ENCODE results near the gene VPS33B.
"Not testable (repeated sequence)": the region's sequence is repeated elsewhere in the genome, so short reads cannot be mapped to it uniquely, and the experiment has no call there.

The VPS33B gene

DNA sequence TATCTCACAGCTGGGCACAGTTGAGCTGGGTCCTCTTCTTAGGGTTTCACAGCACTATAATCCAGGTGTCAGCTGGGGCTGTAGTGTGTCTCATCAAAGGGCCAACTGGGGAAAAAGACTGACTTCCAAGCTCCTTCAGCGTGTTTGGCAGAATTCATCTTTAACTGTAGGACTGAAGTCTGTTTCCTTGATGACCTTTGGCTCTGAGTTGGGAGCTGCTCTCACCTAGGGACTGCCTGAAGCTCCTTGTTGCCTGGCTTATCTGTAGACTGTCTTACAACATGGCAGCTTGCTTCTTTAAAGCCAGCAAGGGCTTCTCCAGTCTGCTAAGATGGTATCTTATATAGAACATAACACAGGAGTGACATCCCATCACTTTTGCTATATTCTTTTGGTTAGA is 5.3 kb upstream of the VPS33B start:
- DNase-seq: no peak

GRCh38 chr15:91023720-91024119 is 1.3 kb upstream of the VPS33B start:
- DNase-seq: no peak

GRCh38 chr15:91022832-91023129 is 387 bp upstream of the VPS33B start:
- no peak for DNase-seq

- DNase-seq: no peak
These were observed 799 bp downstream of the VPS33B start for GRCh38 chr15:91021516-91022074.

DNA sequence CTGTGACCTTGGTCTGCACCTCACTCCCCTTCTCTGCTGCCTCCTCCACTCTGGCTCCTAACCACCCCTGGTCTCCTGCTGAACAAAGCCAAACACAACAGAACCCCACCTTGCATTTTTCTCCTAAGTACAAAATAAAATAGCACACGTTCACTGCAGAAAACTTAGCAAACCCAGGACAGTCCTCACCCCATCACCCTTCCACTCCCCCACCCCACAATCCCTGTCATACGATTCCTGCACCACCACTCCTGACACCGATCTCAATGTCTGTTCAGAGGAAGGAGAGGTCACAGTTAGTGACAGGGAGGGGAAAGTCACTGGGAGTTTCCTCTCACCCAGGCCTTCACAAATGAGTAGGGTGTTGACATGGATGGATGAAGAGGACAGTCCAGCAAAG is 4.2 kb downstream of the VPS33B start:
- no peak for DNase-seq

- no peak for DNase-seq
These were observed 4.7 kb downstream of the VPS33B start for GRCh38 chr15:91017716-91018115.

DNA sequence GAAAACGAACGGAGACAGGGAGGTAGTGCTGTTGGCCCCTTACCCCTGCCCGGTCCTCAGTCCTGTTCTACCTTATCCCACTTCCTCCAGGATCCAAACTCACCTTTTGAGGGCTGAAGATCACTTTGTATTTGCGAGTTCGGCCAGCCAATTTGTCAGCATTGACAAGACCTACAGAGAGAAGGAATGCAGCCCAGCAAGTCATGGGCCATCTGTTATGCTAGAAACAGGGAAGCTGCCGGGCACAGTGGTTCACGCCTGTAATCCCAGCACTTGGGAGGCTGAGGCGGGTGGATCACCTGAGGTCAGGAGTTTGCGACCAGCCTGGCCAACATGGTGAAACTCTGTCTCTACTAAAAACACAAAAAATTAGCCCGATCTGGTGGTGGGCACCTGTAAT is 8.7 kb downstream of the VPS33B start:
- not testable (repeated sequence) for DNase-seq

DNA sequence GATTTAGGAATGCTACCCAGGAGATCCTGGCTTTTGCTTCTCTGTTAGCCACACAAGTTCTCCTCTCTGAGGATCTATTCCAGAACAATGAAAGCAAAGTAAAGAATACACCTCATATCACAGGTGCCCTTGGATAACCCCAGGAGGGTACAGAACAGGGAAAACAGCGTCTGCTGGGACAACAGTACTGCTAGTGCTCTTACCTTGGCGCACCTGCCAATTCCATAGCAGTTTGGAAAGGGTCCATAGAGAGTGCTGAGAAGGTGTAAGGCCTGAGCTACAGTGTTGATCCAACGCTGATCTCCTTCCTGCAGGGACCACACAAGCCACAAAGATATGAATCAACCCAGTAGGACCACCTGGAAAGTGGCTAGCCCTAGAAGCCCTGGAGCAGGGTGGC is 15.1 kb downstream of the VPS33B start:
- DNase-seq: no peak

DNA sequence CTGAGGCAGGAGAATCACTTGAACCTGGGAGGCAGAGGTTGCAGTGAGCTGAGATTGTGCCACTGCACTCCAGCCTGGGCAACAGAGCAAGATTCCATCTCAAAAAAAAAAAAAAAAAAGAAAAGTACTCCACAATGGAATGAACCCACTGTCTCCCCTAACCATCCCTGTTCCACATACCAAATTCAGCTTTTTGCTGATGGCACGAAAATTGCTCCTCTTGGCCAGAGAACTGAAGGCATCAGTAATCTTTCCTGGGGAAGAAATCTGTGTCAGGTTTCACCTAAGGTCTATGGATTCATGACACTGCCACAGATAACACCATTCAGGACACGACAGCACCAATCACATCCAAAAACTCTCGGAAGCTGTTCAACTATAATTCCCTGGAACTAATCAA is 21.2 kb downstream of the VPS33B start:
- DNase-seq: no peak

- DNase-seq: no peak
These were observed 23.7 kb downstream of the VPS33B start for GRCh38 chr15:90998737-90999136.

DNA sequence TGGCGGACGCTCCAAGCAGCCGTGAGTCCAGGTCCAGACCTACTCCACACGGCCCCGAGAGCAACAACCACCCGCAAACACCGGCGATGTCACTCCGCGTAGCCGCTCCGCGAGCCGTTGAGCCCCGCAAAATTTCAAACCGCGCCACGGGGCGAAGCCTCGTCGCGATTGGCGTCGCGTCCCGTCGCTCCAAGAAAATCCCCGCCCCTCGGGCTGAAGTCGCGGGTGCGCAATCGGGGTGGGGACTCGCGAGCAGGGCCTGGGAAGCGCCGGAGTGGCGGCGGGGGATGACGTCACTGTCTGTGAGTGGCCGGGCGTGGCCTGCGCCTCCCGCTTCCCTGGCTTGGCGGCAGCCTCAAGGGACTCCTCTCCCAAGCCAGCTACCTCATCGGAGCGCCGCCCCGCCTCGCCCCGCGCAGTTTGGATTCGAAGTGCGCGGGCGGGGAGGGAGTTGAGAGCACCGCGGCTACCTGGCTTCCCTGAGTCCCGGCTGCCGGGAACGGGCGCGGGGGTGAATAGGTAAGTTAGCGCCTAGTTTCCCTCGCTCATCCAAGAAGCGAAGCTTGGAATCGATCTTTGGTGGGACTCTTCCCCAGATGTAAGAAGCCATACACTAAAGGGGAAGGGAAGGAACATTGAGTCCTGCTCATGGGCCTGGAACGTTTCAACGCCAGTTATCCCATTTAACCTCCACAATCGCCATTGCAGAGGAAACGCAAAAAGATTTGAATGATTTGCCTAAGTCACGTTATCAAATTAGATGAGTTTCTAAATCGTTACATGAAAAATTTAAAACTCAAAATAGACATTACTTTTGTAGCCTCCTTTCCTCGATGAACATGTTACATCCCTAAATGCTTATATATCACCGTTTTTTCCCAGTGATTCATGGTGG is 27.7 kb downstream of the VPS33B start, which contains the start of gene PRC1:
PRC1 (minus strand) TSS at position 119 of the 895 bp plus-strand sequence; CDS start at position 1, 118 bp downstream.
- peak; percentile 94 for DNase-seq

- DNase-seq: no peak
These were observed 28.4 kb downstream of the VPS33B start for GRCh38 chr15:90994059-90994416.

- no peak for DNase-seq
These were observed 30.7 kb downstream of the VPS33B start for GRCh38 chr15:90991587-90992285.

DNA sequence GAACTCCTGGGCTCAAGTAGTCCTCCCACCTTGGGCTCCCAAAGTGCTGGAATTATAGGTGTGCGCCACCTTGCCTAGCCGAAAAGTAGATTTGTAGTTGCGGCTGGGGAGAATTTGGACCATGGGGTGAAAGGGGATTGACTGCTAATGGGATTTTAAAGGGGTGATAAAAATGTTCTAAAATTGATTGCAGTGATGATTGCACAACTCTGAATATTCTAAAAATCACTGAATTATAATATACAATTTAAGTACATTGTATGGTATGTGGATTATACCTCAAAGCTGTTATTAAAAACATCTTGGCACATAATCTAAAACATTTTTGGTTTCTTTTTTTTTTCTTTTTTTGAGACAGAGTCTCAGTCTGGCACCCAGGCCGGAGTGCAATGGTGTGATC is 31.9 kb downstream of the VPS33B start:
- no peak for DNase-seq

GRCh38 chr15:90989040-90989768 is 33.2 kb downstream of the VPS33B start:
- DNase-seq: no peak

DNA sequence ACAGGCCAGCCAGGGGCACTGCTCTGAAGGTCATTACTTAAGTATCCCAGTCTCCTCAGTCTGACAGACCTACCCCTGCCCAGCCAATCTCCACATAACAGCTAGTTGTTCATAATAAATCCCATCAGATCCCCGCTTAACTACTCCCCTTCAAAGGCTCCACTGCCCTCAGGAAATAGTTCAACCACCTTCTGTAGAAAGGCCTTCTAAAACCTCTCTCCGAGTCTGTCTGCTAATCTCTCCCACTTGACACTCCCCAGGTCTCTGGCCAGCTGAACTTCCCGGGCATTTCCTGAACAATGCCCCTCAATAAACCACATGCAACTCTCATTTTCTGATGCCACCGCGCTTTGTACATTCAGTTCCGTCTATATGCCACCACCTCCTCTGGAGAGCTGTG is 34.1 kb downstream of the VPS33B start:
- no peak for DNase-seq

DNA sequence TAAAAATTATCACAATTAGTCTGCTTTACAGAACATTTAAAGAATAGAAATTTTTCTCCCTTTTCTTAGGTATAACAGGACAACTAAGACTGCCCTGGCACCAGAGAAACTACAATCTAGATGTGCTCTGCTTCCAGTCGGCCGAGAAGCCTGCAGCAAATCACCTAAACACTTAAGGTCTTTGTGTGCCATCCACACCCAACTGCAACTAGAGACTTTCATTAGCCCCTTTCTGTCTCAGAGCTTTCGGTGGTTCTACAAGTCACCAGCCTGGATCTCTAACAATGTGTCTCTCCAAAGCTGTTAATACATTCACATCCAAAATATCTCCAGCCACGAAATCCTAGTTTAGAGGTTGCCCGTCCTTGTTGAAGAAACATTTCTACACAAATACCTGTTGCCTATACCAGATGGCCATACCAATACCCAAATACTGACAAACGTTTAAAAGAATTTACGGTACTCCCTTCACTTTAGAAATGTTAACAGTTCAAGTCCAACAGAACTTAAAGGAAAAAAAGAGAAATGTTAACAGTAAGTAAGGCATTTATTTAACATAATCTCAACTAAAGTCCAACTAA is 34.7 kb downstream of the VPS33B start:
- no peak for DNase-seq

- no peak for DNase-seq
These were observed 35.4 kb downstream of the VPS33B start for GRCh38 chr15:90986790-90987507.

- DNase-seq: no peak
These were observed 40.3 kb downstream of the VPS33B start for GRCh38 chr15:90982135-90982534.

DNA sequence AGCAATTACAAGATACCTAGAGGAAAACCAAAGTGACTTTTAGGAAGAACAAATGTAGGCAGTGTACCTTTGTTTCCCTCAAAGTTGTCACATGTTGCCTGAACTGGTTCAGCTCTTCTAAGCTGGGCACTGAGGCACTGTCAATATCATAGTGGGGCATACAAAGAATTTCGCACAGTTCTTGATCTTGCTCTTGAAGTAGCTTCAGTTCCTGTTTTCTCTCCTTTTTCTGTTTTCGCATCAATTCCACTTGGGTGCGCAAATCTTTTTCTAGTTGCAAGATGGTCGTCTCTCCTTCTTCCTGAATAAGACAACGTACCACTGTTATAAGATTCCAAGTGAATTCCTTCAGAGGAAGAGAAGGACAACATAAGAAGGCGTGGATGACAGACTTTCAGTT is 40.7 kb downstream of the VPS33B start:
- no peak for DNase-seq

DNA sequence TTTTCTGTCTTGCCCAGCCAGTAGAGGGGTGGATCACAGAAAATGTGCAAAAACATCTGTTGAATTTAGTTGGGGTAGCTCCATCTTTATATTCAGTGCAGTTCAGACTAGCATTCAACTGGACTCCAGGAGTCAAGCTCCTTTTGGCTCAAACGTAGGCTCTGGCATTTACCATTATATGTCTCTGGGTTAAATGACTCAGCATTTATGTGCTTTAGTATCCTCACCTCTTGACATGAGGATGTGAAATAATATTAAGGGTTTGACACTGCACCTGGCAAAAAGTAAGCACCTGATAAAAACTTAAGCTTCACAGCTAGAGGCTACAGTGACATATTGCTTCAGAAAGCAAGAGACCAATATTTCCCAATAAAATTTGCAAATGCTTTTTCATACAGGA is 42.8 kb downstream of the VPS33B start:
- DNase-seq: no peak

DNA sequence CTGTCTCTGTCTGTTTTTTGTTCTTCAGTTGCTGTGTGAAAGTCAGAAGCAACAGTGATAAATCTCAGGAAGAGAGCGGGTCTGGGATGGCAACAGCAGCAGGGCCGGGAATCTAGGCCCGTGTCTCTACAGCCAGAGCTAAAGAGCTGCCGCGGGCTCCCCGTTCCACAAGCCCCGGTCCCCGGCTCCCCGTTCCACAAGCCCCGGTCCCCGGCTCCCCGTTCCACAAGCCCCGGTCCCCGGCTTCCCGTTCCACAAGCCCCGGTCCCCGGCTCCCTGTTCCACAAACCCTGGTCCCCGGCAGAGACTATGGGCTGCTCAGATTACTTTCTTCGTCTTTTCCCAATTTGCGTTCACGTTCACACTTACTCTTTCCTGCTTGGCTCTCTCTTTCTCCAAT is 48.2 kb downstream of the VPS33B start:
- DNase-seq: no peak
